ENCODE results near the gene C2orf49. TPM values are rescaled to one million over a fixed set of nuclear protein-coding genes. Genes with fewer than 3 reads are reported as not detected.

The C2orf49 gene
- total and polyA plus RNA-seq, 10 of the 15 experiments (the other 5 are each of a cell fraction or from before 2014, with no cell fraction given), result 7.2 to 24.2 (median 15.5) TPM

DNA sequence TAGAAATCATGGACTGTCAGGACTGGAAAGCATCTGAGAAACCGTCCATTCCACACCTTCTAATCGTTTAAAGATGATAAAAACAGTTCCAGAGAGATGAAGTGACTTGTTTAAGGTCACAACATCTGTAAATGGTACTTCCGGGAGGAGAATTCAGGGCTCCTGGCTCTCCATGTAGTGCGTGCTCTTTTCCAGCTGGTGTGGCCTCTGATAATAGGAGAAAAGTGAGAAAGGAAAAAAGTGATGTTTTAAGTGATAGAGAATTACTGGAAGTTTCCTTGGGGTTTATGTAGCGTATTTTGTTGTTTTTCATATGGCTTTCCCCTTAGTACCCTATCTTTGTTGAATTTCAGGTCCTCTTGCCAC is 663 bp downstream of the C2orf49 start:
- H2AFZ ChIP-seq (ENCODE audit: control insufficient read depth, low read depth, low read length), result peak overlapping the region; percentile 61
- no peak for DNase-seq (ENCODE audit: low read depth, low spot score)
- peak overlapping the region; percentile 95 for H3K4me2 ChIP-seq (ENCODE audit: control insufficient read depth, insufficient read depth)
- H3K4me1 ChIP-seq (ENCODE audit: control insufficient read depth, insufficient read depth, low read length), result peaks cover 3% of the 10 kb centered on the region
- peak; percentile 56 for ATAC-seq
- BruUV-seq (replicated peaks), result TSS peak; percentile 63
- RAD21 ChIA-PET (ENCODE audit: unreplicated experiment), result interaction anchor here (1.0 to 2.2 kb wide), 2 partner anchors 10 to 50 kb away, joined by 4 to 9 read pairs; no protein-coding TSS in a partner anchor
- SMC1A ChIA-PET (ENCODE audit: uncharacterized antibody, unreplicated experiment), result interaction anchor here (0.7 to 4.1 kb wide), 4 partner anchors 9 to 50 kb away, joined by 3 to 25 read pairs (median 4); partner anchors contain the start of gene TGFBRAP1
- peaks cover 3 to 18% of the 10 kb centered on the region in 2 experiments for H3K36me3 ChIP-seq (ENCODE audit: control insufficient read depth in 2 of 2, insufficient read depth in 2 of 2, low read length in 1 of 2)
- H4K20me1 ChIP-seq (ENCODE audit: control insufficient read depth, insufficient read depth), result no peaks in the 10 kb centered on the region; the same call in 1 of the 2 replicates
- H3K79me2 ChIP-seq (ENCODE audit: control insufficient read depth, insufficient read depth, low read length), result peaks cover 44% of the 10 kb centered on the region
- intact Hi-C loops (cut with micrococcal nuclease; ENCODE audit: unreplicated experiment) (loop anchor here (10.0 kb wide), 1 partner anchor 407 kb away; the partner anchor contains the start of gene NCK2), in situ Hi-C loops (cut with MboI) (no loop called here)
- H3K9ac ChIP-seq (ENCODE audit: control insufficient read depth, insufficient read depth, low read length), result peak overlapping the region; percentile 76
- POLR2A ChIA-PET, result interaction anchor here (0.8 to 1.8 kb wide), 3 partner anchors 10 to 16 kb away, joined by 3 to 12 read pairs (median 3); no protein-coding TSS in a partner anchor
- peak; percentile 73 for FAIRE-seq
- H3K27me3 ChIP-seq (replicated peaks in 1 of 2; ENCODE audit: control insufficient read depth in 2 of 2, insufficient read depth in 2 of 2, low read length in 1 of 2), result no peaks in the 10 kb centered on the region
- H3K4me3 ChIP-seq, result peak overlapping the region; percentile 99
- CTCF ChIA-PET, result interaction anchor here (0.6 to 2.9 kb wide), 6 partner anchors 9 to 172 kb away, joined by 3 to 12 read pairs (median 4); no protein-coding TSS in a partner anchor
- WGBS (ENCODE audit: insufficient coverage, insufficient replicate concordance, low lambda C conversion rate, missing lambda C conversion rate), result 1% methylated on average over 5 of the region's 5 CpGs
- no peaks in the 10 kb centered on the region for H3K9me3 ChIP-seq (replicated peaks; ENCODE audit: control insufficient read depth, insufficient read depth, low read length)
- peak overlapping the region; percentile 75 for H3K27ac ChIP-seq (ENCODE audit: control insufficient read depth, insufficient read depth)
- TF ChIP-seq BHLHE40 (IDR thresholded peaks at IDR 0.05; ENCODE audit: borderline replicate concordance in 1 of 2, low read depth in 2 of 2, low read length in 1 of 2) (no peak), RAD51 (IDR thresholded peaks at IDR 0.05) (no peak), ETV6 (conservative IDR thresholded peaks at IDR 0.05 in 1 of 2, IDR thresholded peaks at IDR 0.05 in 1 of 2; ENCODE audit: borderline replicate concordance in 1 of 2, low read depth in 1 of 2) (no peak), SUZ12 (IDR thresholded peaks at IDR 0.05; ENCODE audit: unreplicated experiment) (no peak), FOXK2 (IDR thresholded peaks at IDR 0.05) (no peak), YBX1 (IDR thresholded peaks at IDR 0.05) (no peak), STAT1 (conservative IDR thresholded peaks at IDR 0.05) (no peak), MTA3 (IDR thresholded peaks at IDR 0.05; ENCODE audit: borderline replicate concordance, low read length) (no peak), SPI1 (IDR thresholded peaks at IDR 0.05; ENCODE audit: borderline replicate concordance, insufficient read depth, low read depth, low read length) (no peak), RCOR1 (conservative IDR thresholded peaks at IDR 0.05; ENCODE audit: low read depth, low read length) (no peak), CHD1 (IDR thresholded peaks at IDR 0.05; ENCODE audit: low read depth, low read length) (no peak), FOXM1 (IDR thresholded peaks at IDR 0.05; ENCODE audit: low read depth, low read length) (no peak)
- TF ChIP-seq, protein P1, sequence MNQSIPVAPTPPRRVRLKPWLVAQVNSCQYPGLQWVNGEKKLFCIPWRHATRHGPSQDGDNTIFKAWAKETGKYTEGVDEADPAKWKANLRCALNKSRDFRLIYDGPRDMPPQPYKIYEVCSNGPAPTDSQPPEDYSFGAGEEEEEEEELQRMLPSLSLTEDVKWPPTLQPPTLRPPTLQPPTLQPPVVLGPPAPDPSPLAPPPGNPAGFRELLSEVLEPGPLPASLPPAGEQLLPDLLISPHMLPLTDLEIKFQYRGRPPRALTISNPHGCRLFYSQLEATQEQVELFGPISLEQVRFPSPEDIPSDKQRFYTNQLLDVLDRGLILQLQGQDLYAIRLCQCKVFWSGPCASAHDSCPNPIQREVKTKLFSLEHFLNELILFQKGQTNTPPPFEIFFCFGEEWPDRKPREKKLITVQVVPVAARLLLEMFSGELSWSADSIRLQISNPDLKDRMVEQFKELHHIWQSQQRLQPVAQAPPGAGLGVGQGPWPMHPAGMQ (IDR thresholded peaks at IDR 0.05; ENCODE audit: borderline replicate concordance), result no peak
- TF ChIP-seq, protein P2, sequence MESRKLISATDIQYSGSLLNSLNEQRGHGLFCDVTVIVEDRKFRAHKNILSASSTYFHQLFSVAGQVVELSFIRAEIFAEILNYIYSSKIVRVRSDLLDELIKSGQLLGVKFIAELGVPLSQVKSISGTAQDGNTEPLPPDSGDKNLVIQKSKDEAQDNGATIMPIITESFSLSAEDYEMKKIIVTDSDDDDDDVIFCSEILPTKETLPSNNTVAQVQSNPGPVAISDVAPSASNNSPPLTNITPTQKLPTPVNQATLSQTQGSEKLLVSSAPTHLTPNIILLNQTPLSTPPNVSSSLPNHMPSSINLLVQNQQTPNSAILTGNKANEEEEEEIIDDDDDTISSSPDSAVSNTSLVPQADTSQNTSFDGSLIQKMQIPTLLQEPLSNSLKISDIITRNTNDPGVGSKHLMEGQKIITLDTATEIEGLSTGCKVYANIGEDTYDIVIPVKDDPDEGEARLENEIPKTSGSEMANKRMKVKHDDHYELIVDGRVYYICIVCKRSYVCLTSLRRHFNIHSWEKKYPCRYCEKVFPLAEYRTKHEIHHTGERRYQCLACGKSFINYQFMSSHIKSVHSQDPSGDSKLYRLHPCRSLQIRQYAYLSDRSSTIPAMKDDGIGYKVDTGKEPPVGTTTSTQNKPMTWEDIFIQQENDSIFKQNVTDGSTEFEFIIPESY (IDR thresholded peaks at IDR 0.05), result no peak
- TF ChIP-seq, protein P3, sequence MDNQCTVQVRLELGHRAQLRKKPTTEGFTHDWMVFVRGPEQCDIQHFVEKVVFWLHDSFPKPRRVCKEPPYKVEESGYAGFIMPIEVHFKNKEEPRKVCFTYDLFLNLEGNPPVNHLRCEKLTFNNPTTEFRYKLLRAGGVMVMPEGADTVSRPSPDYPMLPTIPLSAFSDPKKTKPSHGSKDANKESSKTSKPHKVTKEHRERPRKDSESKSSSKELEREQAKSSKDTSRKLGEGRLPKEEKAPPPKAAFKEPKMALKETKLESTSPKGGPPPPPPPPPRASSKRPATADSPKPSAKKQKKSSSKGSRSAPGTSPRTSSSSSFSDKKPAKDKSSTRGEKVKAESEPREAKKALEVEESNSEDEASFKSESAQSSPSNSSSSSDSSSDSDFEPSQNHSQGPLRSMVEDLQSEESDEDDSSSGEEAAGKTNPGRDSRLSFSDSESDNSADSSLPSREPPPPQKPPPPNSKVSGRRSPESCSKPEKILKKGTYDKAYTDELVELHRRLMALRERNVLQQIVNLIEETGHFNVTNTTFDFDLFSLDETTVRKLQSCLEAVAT (IDR thresholded peaks at IDR 0.05), result no peak
- TF ChIP-seq, protein P4, sequence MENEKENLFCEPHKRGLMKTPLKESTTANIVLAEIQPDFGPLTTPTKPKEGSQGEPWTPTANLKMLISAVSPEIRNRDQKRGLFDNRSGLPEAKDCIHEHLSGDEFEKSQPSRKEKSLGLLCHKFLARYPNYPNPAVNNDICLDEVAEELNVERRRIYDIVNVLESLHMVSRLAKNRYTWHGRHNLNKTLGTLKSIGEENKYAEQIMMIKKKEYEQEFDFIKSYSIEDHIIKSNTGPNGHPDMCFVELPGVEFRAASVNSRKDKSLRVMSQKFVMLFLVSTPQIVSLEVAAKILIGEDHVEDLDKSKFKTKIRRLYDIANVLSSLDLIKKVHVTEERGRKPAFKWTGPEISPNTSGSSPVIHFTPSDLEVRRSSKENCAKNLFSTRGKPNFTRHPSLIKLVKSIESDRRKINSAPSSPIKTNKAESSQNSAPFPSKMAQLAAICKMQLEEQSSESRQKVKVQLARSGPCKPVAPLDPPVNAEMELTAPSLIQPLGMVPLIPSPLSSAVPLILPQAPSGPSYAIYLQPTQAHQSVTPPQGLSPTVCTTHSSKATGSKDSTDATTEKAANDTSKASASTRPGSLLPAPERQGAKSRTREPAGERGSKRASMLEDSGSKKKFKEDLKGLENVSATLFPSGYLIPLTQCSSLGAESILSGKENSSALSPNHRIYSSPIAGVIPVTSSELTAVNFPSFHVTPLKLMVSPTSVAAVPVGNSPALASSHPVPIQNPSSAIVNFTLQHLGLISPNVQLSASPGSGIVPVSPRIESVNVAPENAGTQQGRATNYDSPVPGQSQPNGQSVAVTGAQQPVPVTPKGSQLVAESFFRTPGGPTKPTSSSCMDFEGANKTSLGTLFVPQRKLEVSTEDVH (IDR thresholded peaks at IDR 0.05; ENCODE audit: low read depth, partially characterized antibody), result no peak

Measured in GM12878 (cell line).